Measurements from ENCODE around the gene ARFRP1.

DNA sequence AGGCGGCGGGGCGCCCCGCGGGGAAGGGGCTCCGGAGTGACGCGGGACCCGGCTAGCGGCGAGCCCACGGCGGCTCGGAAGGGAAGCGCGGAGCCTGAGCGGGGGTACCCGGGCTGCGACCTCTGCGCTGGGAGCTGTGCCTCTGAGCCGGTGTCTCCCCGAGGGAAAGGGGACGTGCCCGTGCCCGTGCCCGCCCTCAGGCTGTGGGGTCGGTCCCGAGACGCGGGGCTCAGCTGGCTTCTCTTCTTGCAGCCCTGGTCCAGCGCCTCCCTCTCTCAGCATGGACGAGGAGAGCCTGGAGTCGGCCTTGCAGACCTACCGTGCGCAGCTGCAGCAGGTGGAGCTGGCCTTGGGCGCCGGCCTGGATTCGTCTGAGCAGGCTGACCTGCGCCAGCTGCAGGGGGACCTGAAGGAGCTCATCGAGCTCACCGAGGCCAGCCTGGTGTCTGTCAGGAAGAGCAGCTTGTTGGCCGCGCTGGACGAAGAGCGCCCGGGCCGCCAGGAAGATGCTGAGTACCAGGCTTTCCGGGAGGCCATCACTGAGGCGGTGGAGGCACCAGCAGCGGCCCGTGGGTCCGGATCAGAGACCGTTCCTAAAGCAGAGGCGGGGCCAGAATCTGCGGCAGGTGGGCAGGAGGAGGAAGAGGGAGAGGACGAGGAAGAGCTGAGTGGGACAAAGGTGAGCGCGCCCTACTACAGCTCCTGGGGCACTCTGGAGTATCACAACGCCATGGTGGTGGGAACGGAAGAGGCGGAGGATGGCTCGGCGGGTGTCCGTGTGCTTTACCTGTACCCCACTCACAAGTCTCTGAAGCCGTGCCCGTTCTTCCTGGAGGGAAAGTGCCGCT is 749 bp upstream of the ARFRP1 start:
- TF ChIP-seq POLR2A (IDR thresholded peaks at IDR 0.05; ENCODE audit: low read length) (no peak), GATA1 (IDR thresholded peaks at IDR 0.05; ENCODE audit: low read depth, low read length) (no peak)
